Activated T-cell treated with anti-CD3 and anti-CD28 coated beads, Interleukin-2, amount 50 U/mL, for 24 hours (primary cell): ENCODE measurements around the gene PRKCQ.

Experiments used
- DNase-seq: peaks from one replicate; pipeline ENCODE4 v3.0.0-alpha.2; 2020
- H3K27ac Mint-ChIP-seq: 2 replicates; pipeline ENCODE4 v1.8.0; 2020; ENCODE audit warnings: mild to moderate bottlenecking, mixed read lengths
- H3K27me3 Mint-ChIP-seq: 2 replicates; pipeline ENCODE4 v1.8.0; 2020; ENCODE audit warnings: mixed read lengths
- H3K36me3 Mint-ChIP-seq: 2 replicates; pipeline ENCODE4 v1.8.0; 2020; ENCODE audit warnings: low read depth, mixed read lengths
- H3K4me1 Mint-ChIP-seq: 2 replicates; pipeline ENCODE4 v1.8.0; 2020; ENCODE audit warnings: low read depth, mixed read lengths
- H3K4me3 Mint-ChIP-seq: 2 replicates; pipeline ENCODE4 v1.8.0; 2020; ENCODE audit warnings: mild to moderate bottlenecking, moderate library complexity, mixed read lengths
- H3K9me3 Mint-ChIP-seq: 2 replicates; pipeline ENCODE4 v1.8.0; 2020; ENCODE audit warnings: mixed read lengths

PRKCQ gene

GRCh38 chr10:6579904-6580278 is at the start of gene PRKCQ:
PRKCQ (minus strand) TSS chr10:6580276; CDS start chr10:6515135, 65,141 bp downstream.
- no peaks in the 10 kb centered on the region for H3K9me3 Mint-ChIP-seq
- H3K36me3 Mint-ChIP-seq: peaks cover 72% of the 10 kb centered on the region
- no peak for DNase-seq
- peak within 1 kb of the TSS; percentile 95 for H3K4me3 Mint-ChIP-seq
- peak within 1 kb of the TSS; percentile 99 for H3K27ac Mint-ChIP-seq
- H3K4me1 Mint-ChIP-seq: peaks cover 70% of the 10 kb centered on the region
- no peaks in the 10 kb centered on the region for H3K27me3 Mint-ChIP-seq

- Mint-ChIP-seq H3K9me3 (no peaks in the 10 kb centered on the region), H3K4me3 (no peak overlapping the region), H3K27me3 (no peaks in the 10 kb centered on the region), H3K27ac (peak overlapping the region; percentile 26), H3K4me1 (peaks cover 25% of the 10 kb centered on the region), H3K36me3 (peaks cover 13% of the 10 kb centered on the region)
- no peak for DNase-seq
Observed at GRCh38 chr10:6625428-6625827, 45.4 kb upstream of the PRKCQ start.

- H3K4me1 Mint-ChIP-seq: peaks cover 30% of the 10 kb centered on the region
- H3K27ac Mint-ChIP-seq: no peak overlapping the region
- H3K36me3 Mint-ChIP-seq: peaks cover 17% of the 10 kb centered on the region
- H3K4me3 Mint-ChIP-seq: no peak overlapping the region
- DNase-seq: no peak
- no peaks in the 10 kb centered on the region for H3K9me3 Mint-ChIP-seq
- no peaks in the 10 kb centered on the region for H3K27me3 Mint-ChIP-seq
Observed at GRCh38 chr10:6624392-6624791, 44.3 kb upstream of the PRKCQ start.

- H3K4me1 Mint-ChIP-seq: peaks cover 36% of the 10 kb centered on the region
- no peak overlapping the region for H3K27ac Mint-ChIP-seq
- no peak for DNase-seq
- no peaks in the 10 kb centered on the region for H3K27me3 Mint-ChIP-seq
- H3K9me3 Mint-ChIP-seq: no peaks in the 10 kb centered on the region
- peaks cover 17% of the 10 kb centered on the region for H3K36me3 Mint-ChIP-seq
- no peak overlapping the region for H3K4me3 Mint-ChIP-seq
Observed at GRCh38 chr10:6622921-6623320, 42.8 kb upstream of the PRKCQ start.

- Mint-ChIP-seq H3K27ac (no peak overlapping the region), H3K9me3 (no peaks in the 10 kb centered on the region), H3K36me3 (peaks cover 16% of the 10 kb centered on the region), H3K4me1 (peaks cover 44% of the 10 kb centered on the region), H3K4me3 (no peak overlapping the region), H3K27me3 (no peaks in the 10 kb centered on the region)
- no peak for DNase-seq
Observed at GRCh38 chr10:6621536-6621935, 41.5 kb upstream of the PRKCQ start.

GRCh38 chr10:6619660-6620059 is 39.6 kb upstream of the PRKCQ start:
- Mint-ChIP-seq H3K9me3 (peaks cover 1% of the 10 kb centered on the region), H3K4me1 (peaks cover 58% of the 10 kb centered on the region), H3K27ac (no peak overlapping the region), H3K27me3 (no peaks in the 10 kb centered on the region), H3K4me3 (no peak overlapping the region), H3K36me3 (peaks cover 30% of the 10 kb centered on the region)
- DNase-seq: no peak

- Mint-ChIP-seq H3K4me1 (peaks cover 66% of the 10 kb centered on the region), H3K4me3 (no peak overlapping the region), H3K27ac (peak overlapping the region; percentile 83), H3K9me3 (peaks cover 8% of the 10 kb centered on the region), H3K27me3 (no peaks in the 10 kb centered on the region), H3K36me3 (peaks cover 36% of the 10 kb centered on the region)
- no peak for DNase-seq
Observed at GRCh38 chr10:6618340-6618739, 38.3 kb upstream of the PRKCQ start.

- Mint-ChIP-seq H3K27ac (peak overlapping the region; percentile 83), H3K27me3 (no peaks in the 10 kb centered on the region), H3K9me3 (peaks cover 8% of the 10 kb centered on the region), H3K36me3 (peaks cover 36% of the 10 kb centered on the region), H3K4me1 (peaks cover 75% of the 10 kb centered on the region), H3K4me3 (no peak overlapping the region)
- DNase-seq: no peak
Observed at GRCh38 chr10:6617309-6618076, 37.4 kb upstream of the PRKCQ start.

GRCh38 chr10:6615971-6616370 is 35.9 kb upstream of the PRKCQ start:
- peaks cover 8% of the 10 kb centered on the region for H3K9me3 Mint-ChIP-seq
- no peak overlapping the region for H3K4me3 Mint-ChIP-seq
- no peaks in the 10 kb centered on the region for H3K27me3 Mint-ChIP-seq
- no peak for DNase-seq
- peaks cover 78% of the 10 kb centered on the region for H3K4me1 Mint-ChIP-seq
- H3K27ac Mint-ChIP-seq: peak overlapping the region; percentile 69
- H3K36me3 Mint-ChIP-seq: peaks cover 31% of the 10 kb centered on the region

- Mint-ChIP-seq H3K27me3 (no peaks in the 10 kb centered on the region), H3K9me3 (peaks cover 16% of the 10 kb centered on the region), H3K4me1 (peaks cover 88% of the 10 kb centered on the region), H3K27ac (peak overlapping the region; percentile 74), H3K4me3 (peak overlapping the region; percentile 18), H3K36me3 (peaks cover 53% of the 10 kb centered on the region)
- DNase-seq: no peak
Observed at GRCh38 chr10:6612371-6612770, 32.3 kb upstream of the PRKCQ start.

GRCh38 chr10:6610647-6611046 is 30.6 kb upstream of the PRKCQ start:
- no peak overlapping the region for H3K4me3 Mint-ChIP-seq

GRCh38 chr10:6609625-6610024 is 29.5 kb upstream of the PRKCQ start:
- Mint-ChIP-seq H3K27ac (peak overlapping the region; percentile 2), H3K27me3 (no peaks in the 10 kb centered on the region), H3K4me3 (no peak overlapping the region), H3K4me1 (peaks cover 74% of the 10 kb centered on the region), H3K9me3 (peaks cover 15% of the 10 kb centered on the region), H3K36me3 (peaks cover 43% of the 10 kb centered on the region)
- DNase-seq: no peak

More at GRCh38 chr10:6610647-6611046, 30.6 kb upstream of the PRKCQ start:
- peak overlapping the region; percentile 24 for H3K27ac Mint-ChIP-seq
- peaks cover 84% of the 10 kb centered on the region for H3K4me1 Mint-ChIP-seq
- peaks cover 44% of the 10 kb centered on the region for H3K36me3 Mint-ChIP-seq
- DNase-seq: no peak
- H3K27me3 Mint-ChIP-seq: no peaks in the 10 kb centered on the region
- peaks cover 15% of the 10 kb centered on the region for H3K9me3 Mint-ChIP-seq

- DNase-seq: no peak
- peaks cover 62% of the 10 kb centered on the region for H3K4me1 Mint-ChIP-seq
- H3K27me3 Mint-ChIP-seq: no peaks in the 10 kb centered on the region
- peak overlapping the region; percentile 85 for H3K27ac Mint-ChIP-seq
- H3K9me3 Mint-ChIP-seq: peaks cover 8% of the 10 kb centered on the region
- H3K36me3 Mint-ChIP-seq: peaks cover 39% of the 10 kb centered on the region
- no peak overlapping the region for H3K4me3 Mint-ChIP-seq
Observed at GRCh38 chr10:6607778-6608177, 27.7 kb upstream of the PRKCQ start.

- Mint-ChIP-seq H3K9me3 (peaks cover 8% of the 10 kb centered on the region), H3K36me3 (peaks cover 43% of the 10 kb centered on the region), H3K27ac (peak overlapping the region; percentile 85)
Observed at GRCh38 chr10:6607182-6607581, 27.1 kb upstream of the PRKCQ start.

More at GRCh38 chr10:6607182-6607581, 27.1 kb upstream of the PRKCQ start:
- Mint-ChIP-seq H3K27me3 (no peaks in the 10 kb centered on the region), H3K4me3 (peak overlapping the region; percentile 3), H3K4me1 (peaks cover 62% of the 10 kb centered on the region)
- no peak for DNase-seq
